ENCODE measurements around the gene LHX4.

The LHX4 gene

GRCh38 chr1:180188091-180188506 lies 42.0 kb upstream of the LHX4 start:
- Histone ChIP-seq H3K27me3 (ENCODE audit: low read depth, low read length) (no peaks in the 10 kb centered on the region), H3K4me1 (ENCODE audit: control insufficient read depth in 1 of 2, insufficient read depth in 2 of 2, low read length in 2 of 2) (no peaks in the 10 kb centered on the region), H3K27ac (ENCODE audit: low read length) (no peak overlapping the region), H3K36me3 (ENCODE audit: control insufficient read depth in 1 of 2, insufficient read depth in 2 of 2, low read length in 2 of 2) (peaks cover 66 to 90% of the 10 kb centered on the region in 2 donors), H3K4me3 (ENCODE audit: low read depth in 1 of 2, low read length in 2 of 2) (no peak overlapping the region), H3K9me3 (ENCODE audit: control insufficient read depth in 1 of 2, low read length in 2 of 2) (no peaks in the 10 kb centered on the region)

- H3K4me3 ChIP-seq (ENCODE audit: low read depth in 1 of 2, low read length in 2 of 2): no peak overlapping the region
- H3K27me3 ChIP-seq (ENCODE audit: low read depth, low read length): no peaks in the 10 kb centered on the region
- no peak overlapping the region for H3K27ac ChIP-seq (ENCODE audit: low read length)
- H3K4me1 ChIP-seq (ENCODE audit: control insufficient read depth in 1 of 2, insufficient read depth in 2 of 2, low read length in 2 of 2): no peaks in the 10 kb centered on the region
- H3K36me3 ChIP-seq (ENCODE audit: control insufficient read depth in 1 of 2, insufficient read depth in 2 of 2, low read length in 2 of 2): peaks cover 63 to 87% of the 10 kb centered on the region in 2 donors
- no peaks in the 10 kb centered on the region for H3K9me3 ChIP-seq (ENCODE audit: control insufficient read depth in 1 of 2, low read length in 2 of 2)
These were observed 41.3 kb upstream of the LHX4 start for GRCh38 chr1:180188684-180189175.

GRCh38 chr1:180190091-180190490 lies 40.0 kb upstream of the LHX4 start:
- no peaks in the 10 kb centered on the region for H3K4me1 ChIP-seq (ENCODE audit: control insufficient read depth in 1 of 2, insufficient read depth in 2 of 2, low read length in 2 of 2)
- no peak overlapping the region for H3K27ac ChIP-seq (ENCODE audit: low read length)
- H3K27me3 ChIP-seq (ENCODE audit: low read depth, low read length): no peaks in the 10 kb centered on the region
- no peak overlapping the region for H3K4me3 ChIP-seq (ENCODE audit: low read depth in 1 of 2, low read length in 2 of 2)
- no peaks in the 10 kb centered on the region for H3K9me3 ChIP-seq (ENCODE audit: control insufficient read depth in 1 of 2, low read length in 2 of 2)
- peaks cover 58 to 84% of the 10 kb centered on the region in 2 donors for H3K36me3 ChIP-seq (ENCODE audit: control insufficient read depth in 1 of 2, insufficient read depth in 2 of 2, low read length in 2 of 2)

- H3K9me3 ChIP-seq (ENCODE audit: control insufficient read depth in 1 of 2, low read length in 2 of 2): no peaks in the 10 kb centered on the region
- H3K4me3 ChIP-seq (ENCODE audit: low read depth in 1 of 2, low read length in 2 of 2): no peak overlapping the region
- no peak overlapping the region for H3K27ac ChIP-seq (ENCODE audit: low read length)
- H3K4me1 ChIP-seq (ENCODE audit: control insufficient read depth in 1 of 2, insufficient read depth in 2 of 2, low read length in 2 of 2): no peaks in the 10 kb centered on the region
- H3K27me3 ChIP-seq (ENCODE audit: low read depth, low read length): no peaks in the 10 kb centered on the region
- peaks cover 38 to 86% of the 10 kb centered on the region in 2 donors for H3K36me3 ChIP-seq (ENCODE audit: control insufficient read depth in 1 of 2, insufficient read depth in 2 of 2, low read length in 2 of 2)
These were observed 37.9 kb upstream of the LHX4 start for GRCh38 chr1:180192172-180192571.

GRCh38 chr1:180193141-180194047 lies 36.7 kb upstream of the LHX4 start:
- Histone ChIP-seq H3K4me1 (ENCODE audit: control insufficient read depth in 1 of 2, insufficient read depth in 2 of 2, low read length in 2 of 2) (no peaks in the 10 kb centered on the region), H3K36me3 (ENCODE audit: control insufficient read depth in 1 of 2, insufficient read depth in 2 of 2, low read length in 2 of 2) (peaks cover 28 to 84% of the 10 kb centered on the region in 2 donors), H3K27me3 (ENCODE audit: low read depth, low read length) (no peaks in the 10 kb centered on the region), H3K9me3 (ENCODE audit: control insufficient read depth in 1 of 2, low read length in 2 of 2) (no peaks in the 10 kb centered on the region), H3K27ac (ENCODE audit: low read length) (no peak overlapping the region), H3K4me3 (ENCODE audit: low read depth in 1 of 2, low read length in 2 of 2) (no peak overlapping the region)

- Histone ChIP-seq H3K4me1 (ENCODE audit: control insufficient read depth in 1 of 2, insufficient read depth in 2 of 2, low read length in 2 of 2) (no peaks in the 10 kb centered on the region), H3K4me3 (ENCODE audit: low read depth in 1 of 2, low read length in 2 of 2) (no peak overlapping the region), H3K27me3 (ENCODE audit: low read depth, low read length) (no peaks in the 10 kb centered on the region), H3K27ac (ENCODE audit: low read length) (no peak overlapping the region), H3K9me3 (ENCODE audit: control insufficient read depth in 1 of 2, low read length in 2 of 2) (no peaks in the 10 kb centered on the region), H3K36me3 (ENCODE audit: control insufficient read depth in 1 of 2, insufficient read depth in 2 of 2, low read length in 2 of 2) (peaks cover 21 to 84% of the 10 kb centered on the region in 2 donors)
These were observed 36.0 kb upstream of the LHX4 start for GRCh38 chr1:180194048-180194425.

- no peaks in the 10 kb centered on the region for H3K27me3 ChIP-seq (ENCODE audit: low read depth, low read length)
- H3K4me3 ChIP-seq (ENCODE audit: low read depth in 1 of 2, low read length in 2 of 2): no peak overlapping the region
- H3K27ac ChIP-seq (ENCODE audit: low read length): no peak overlapping the region
- H3K4me1 ChIP-seq (ENCODE audit: control insufficient read depth in 1 of 2, insufficient read depth in 2 of 2, low read length in 2 of 2): no peaks in the 10 kb centered on the region
- H3K9me3 ChIP-seq (ENCODE audit: control insufficient read depth in 1 of 2, low read length in 2 of 2): no peaks in the 10 kb centered on the region
- H3K36me3 ChIP-seq (ENCODE audit: control insufficient read depth in 1 of 2, insufficient read depth in 2 of 2, low read length in 2 of 2): peaks cover 17 to 81% of the 10 kb centered on the region in 2 donors
These were observed 35.4 kb upstream of the LHX4 start for GRCh38 chr1:180194546-180195207.

GRCh38 chr1:180195401-180195800 lies 34.7 kb upstream of the LHX4 start:
- Histone ChIP-seq H3K27me3 (ENCODE audit: low read depth, low read length) (no peaks in the 10 kb centered on the region), H3K9me3 (ENCODE audit: control insufficient read depth in 1 of 2, low read length in 2 of 2) (no peaks in the 10 kb centered on the region), H3K4me3 (ENCODE audit: low read depth in 1 of 2, low read length in 2 of 2) (no peak overlapping the region), H3K36me3 (ENCODE audit: control insufficient read depth in 1 of 2, insufficient read depth in 2 of 2, low read length in 2 of 2) (peaks cover 10 to 74% of the 10 kb centered on the region in 2 donors), H3K4me1 (ENCODE audit: control insufficient read depth in 1 of 2, insufficient read depth in 2 of 2, low read length in 2 of 2) (no peaks in the 10 kb centered on the region), H3K27ac (ENCODE audit: low read length) (no peak overlapping the region)

GRCh38 chr1:180195916-180196315 lies 34.1 kb upstream of the LHX4 start:
- H3K9me3 ChIP-seq (ENCODE audit: control insufficient read depth in 1 of 2, low read length in 2 of 2): no peaks in the 10 kb centered on the region
- H3K36me3 ChIP-seq (ENCODE audit: control insufficient read depth in 1 of 2, insufficient read depth in 2 of 2, low read length in 2 of 2): peaks cover 8 to 69% of the 10 kb centered on the region in 2 donors
- H3K4me1 ChIP-seq (ENCODE audit: control insufficient read depth in 1 of 2, insufficient read depth in 2 of 2, low read length in 2 of 2): no peaks in the 10 kb centered on the region
- H3K27me3 ChIP-seq (ENCODE audit: low read depth, low read length): no peaks in the 10 kb centered on the region
- no peak overlapping the region for H3K27ac ChIP-seq (ENCODE audit: low read length)
- no peak overlapping the region for H3K4me3 ChIP-seq (ENCODE audit: low read depth in 1 of 2, low read length in 2 of 2)

GRCh38 chr1:180196436-180197003 lies 33.5 kb upstream of the LHX4 start:
- H3K4me3 ChIP-seq (ENCODE audit: low read depth in 1 of 2, low read length in 2 of 2): no peak overlapping the region
- no peaks in the 10 kb centered on the region for H3K9me3 ChIP-seq (ENCODE audit: control insufficient read depth in 1 of 2, low read length in 2 of 2)
- H3K36me3 ChIP-seq (ENCODE audit: control insufficient read depth in 1 of 2, insufficient read depth in 2 of 2, low read length in 2 of 2): peaks cover 8 to 63% of the 10 kb centered on the region in 2 donors
- no peaks in the 10 kb centered on the region for H3K4me1 ChIP-seq (ENCODE audit: control insufficient read depth in 1 of 2, insufficient read depth in 2 of 2, low read length in 2 of 2)
- H3K27ac ChIP-seq (ENCODE audit: low read length): no peak overlapping the region
- H3K27me3 ChIP-seq (ENCODE audit: low read depth, low read length): no peaks in the 10 kb centered on the region

- Histone ChIP-seq H3K4me3 (ENCODE audit: low read depth in 1 of 2, low read length in 2 of 2) (no peak overlapping the region), H3K4me1 (ENCODE audit: control insufficient read depth in 1 of 2, insufficient read depth in 2 of 2, low read length in 2 of 2) (no peaks in the 10 kb centered on the region), H3K27me3 (ENCODE audit: low read depth, low read length) (no peaks in the 10 kb centered on the region), H3K27ac (ENCODE audit: low read length) (no peak overlapping the region), H3K36me3 (ENCODE audit: control insufficient read depth in 1 of 2, insufficient read depth in 2 of 2, low read length in 2 of 2) (peaks cover 8 to 58% of the 10 kb centered on the region in 2 donors), H3K9me3 (ENCODE audit: control insufficient read depth in 1 of 2, low read length in 2 of 2) (no peaks in the 10 kb centered on the region)
These were observed 32.8 kb upstream of the LHX4 start for GRCh38 chr1:180197231-180197630.

Data from muscle layer of duodenum (tissue), 2 donors.